ENCODE measurements around the gene PCK1.

PCK1 gene

GRCh38 chr20:57529810-57530209, 31.1 kb upstream of the PCK1 start:
- no peak for TF ChIP-seq FOXP2 (optimal IDR thresholded peaks at IDR 0.05; ENCODE audit: borderline replicate concordance, extremely low read depth, extremely low read length, insufficient read depth)
- no peak for TF ChIP-seq REST (IDR thresholded peaks at IDR 0.05; ENCODE audit: insufficient read depth in 1 of 2, low read depth in 2 of 2, low read length in 2 of 2)
- TF ChIP-seq SIN3A (IDR thresholded peaks at IDR 0.05; ENCODE audit: borderline replicate concordance, insufficient read depth, low read length) = no peak
- no peak for TF ChIP-seq TAF1 (IDR thresholded peaks at IDR 0.05; ENCODE audit: borderline replicate concordance, insufficient read depth, low read length)
- no peak for TF ChIP-seq POLR2AphosphoS5 (IDR thresholded peaks at IDR 0.05; ENCODE audit: low read depth, low read length)

GRCh38 chr20:57530327-57530981, 30.5 kb upstream of the PCK1 start:
- no peak for TF ChIP-seq SIN3A (IDR thresholded peaks at IDR 0.05; ENCODE audit: borderline replicate concordance, insufficient read depth, low read length)
- TF ChIP-seq POLR2AphosphoS5 (IDR thresholded peaks at IDR 0.05; ENCODE audit: low read depth, low read length) = no peak
- TF ChIP-seq REST (IDR thresholded peaks at IDR 0.05; ENCODE audit: insufficient read depth in 1 of 2, low read depth in 2 of 2, low read length in 2 of 2) = no peak
- no peak for TF ChIP-seq TAF1 (IDR thresholded peaks at IDR 0.05; ENCODE audit: borderline replicate concordance, insufficient read depth, low read length)
- no peak for TF ChIP-seq FOXP2 (optimal IDR thresholded peaks at IDR 0.05; ENCODE audit: borderline replicate concordance, extremely low read depth, extremely low read length, insufficient read depth)

- TF ChIP-seq POLR2AphosphoS5 (IDR thresholded peaks at IDR 0.05; ENCODE audit: low read depth, low read length) = no peak
- no peak for TF ChIP-seq TAF1 (IDR thresholded peaks at IDR 0.05; ENCODE audit: borderline replicate concordance, insufficient read depth, low read length)
- no peak for TF ChIP-seq SIN3A (IDR thresholded peaks at IDR 0.05; ENCODE audit: borderline replicate concordance, insufficient read depth, low read length)
- no peak for TF ChIP-seq REST (IDR thresholded peaks at IDR 0.05; ENCODE audit: insufficient read depth in 1 of 2, low read depth in 2 of 2, low read length in 2 of 2)
- TF ChIP-seq FOXP2 (optimal IDR thresholded peaks at IDR 0.05; ENCODE audit: borderline replicate concordance, extremely low read depth, extremely low read length, insufficient read depth) = no peak
Measured at GRCh38 chr20:57532104-57532503, 28.8 kb upstream of the PCK1 start.

GRCh38 chr20:57535297-57535696, 25.6 kb upstream of the PCK1 start:
- TF ChIP-seq TAF1 (IDR thresholded peaks at IDR 0.05; ENCODE audit: borderline replicate concordance, insufficient read depth, low read length) = no peak
- no peak for TF ChIP-seq REST (IDR thresholded peaks at IDR 0.05; ENCODE audit: insufficient read depth in 1 of 2, low read depth in 2 of 2, low read length in 2 of 2)
- TF ChIP-seq SIN3A (IDR thresholded peaks at IDR 0.05; ENCODE audit: borderline replicate concordance, insufficient read depth, low read length) = no peak
- TF ChIP-seq FOXP2 (optimal IDR thresholded peaks at IDR 0.05; ENCODE audit: borderline replicate concordance, extremely low read depth, extremely low read length, insufficient read depth) = no peak
- TF ChIP-seq POLR2AphosphoS5 (IDR thresholded peaks at IDR 0.05; ENCODE audit: low read depth, low read length) = no peak
